DND-41 (cell line): Measurements from ENCODE around the gene RIC1.

Experiments
- ATAC-seq: fragments of 200-7000 bp; cut with Tn5 transposase; 3 replicates; pipeline ENCODE4 v1.9.1; 2021; ENCODE audit warnings: low read depth; ENCODE audit not compliant: insufficient read depth
- DNase-seq: peaks from one replicate; pipeline ENCODE4 v3.0.0-alpha.2; 2020
- H2AFZ ChIP-seq: 2 replicates; pipeline ENCODE4 v1.6.0; 2012; ENCODE audit warnings: low read depth, low read length
- H3K27ac ChIP-seq: 2 replicates; pipeline ENCODE4 v1.5.1; 2012; ENCODE audit warnings: low read length, inconsistent platforms
- H3K27me3 ChIP-seq: fragments of 200-600 bp; sonication (generic); 2 replicates; pipeline ENCODE4 v1.6.0; 2012; ENCODE audit warnings: low read length, mild to moderate bottlenecking, inconsistent platforms; ENCODE audit not compliant: insufficient read depth, poor library complexity
- H3K36me3 ChIP-seq: 2 replicates; pipeline ENCODE4 v1.5.1; 2012; ENCODE audit warnings: low read length, inconsistent platforms; ENCODE audit not compliant: insufficient read depth
- H3K4me1 ChIP-seq: 2 replicates; pipeline ENCODE4 v1.5.1; 2012; ENCODE audit warnings: mild to moderate bottlenecking, low read length; ENCODE audit not compliant: insufficient read depth
- H3K4me2 ChIP-seq: 2 replicates; pipeline ENCODE4 v1.6.0; 2012; ENCODE audit warnings: mild to moderate bottlenecking, moderate library complexity, low read length, inconsistent platforms; ENCODE audit not compliant: insufficient read depth
- H3K4me3 ChIP-seq, 2 experiments: fragments of 200-600 bp in 1 of 2; shearing (Covaris generic) in 1 of 2; 2 replicates each; pipeline ENCODE4 v1.5.1; 2012 to 2016; ENCODE audit warnings: inconsistent platforms in 2 of 2, low read length in 2 of 2, mild to moderate bottlenecking in 2 of 2, low read depth in 1 of 2, moderate library complexity in 1 of 2
- H3K79me2 ChIP-seq: 2 replicates; pipeline ENCODE4 v1.6.0; 2012; ENCODE audit warnings: low read length, inconsistent platforms; ENCODE audit not compliant: insufficient read depth
- H3K9ac ChIP-seq: 2 replicates; pipeline ENCODE4 v1.6.0; 2012; ENCODE audit warnings: low read depth, mild to moderate bottlenecking, inconsistent platforms, low read length, moderate library complexity
- H3K9me3 ChIP-seq: 2 replicates; pipeline ENCODE4 v1.5.1; 2012; ENCODE audit warnings: low read length, moderate library complexity, mild to moderate bottlenecking, inconsistent platforms; ENCODE audit not compliant: insufficient read depth, severe bottlenecking
- H4K20me1 ChIP-seq: 2 replicates; pipeline ENCODE4 v1.6.0; 2012; ENCODE audit warnings: low read length; ENCODE audit not compliant: insufficient read depth
- EZH2 ChIP-seq: IDR thresholded peaks from 3 replicates; pipeline ENCODE4 v1.6.1; 2012; ENCODE audit warnings: borderline replicate concordance, low read depth, mild to moderate bottlenecking, moderate library complexity, low read length, inconsistent platforms; ENCODE audit not compliant: severe bottlenecking
- TF ChIP-seq, protein P1 (sequence below): IDR thresholded peaks from 2 replicates; pipeline ENCODE4 v1.5.1; 2012; ENCODE audit warnings: borderline replicate concordance, low read length, moderate library complexity, mild to moderate bottlenecking; ENCODE audit not compliant: poor library complexity, severe bottlenecking; ENCODE audit errors: extremely low read depth

Gene RIC1

DNA sequence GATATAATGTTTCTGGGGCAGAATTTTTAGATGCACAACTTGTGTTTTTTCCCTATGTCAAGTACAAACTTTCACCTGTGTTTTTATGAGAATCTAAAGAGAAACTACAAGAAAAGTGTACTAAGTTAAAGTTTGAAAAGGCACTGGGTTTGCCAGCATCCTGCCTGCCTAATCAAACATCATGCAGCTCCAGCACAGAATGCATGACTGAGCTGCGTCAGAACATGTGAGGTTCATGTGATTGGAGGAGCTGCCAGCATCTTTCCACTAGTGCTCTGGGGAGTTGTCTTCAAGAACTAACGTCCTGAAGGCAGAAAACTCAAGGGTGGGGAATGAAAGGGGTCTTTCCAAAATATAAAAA is 46.1 kb upstream of the RIC1 start:
- Histone ChIP-seq H3K4me1 (peaks cover 8% of the 10 kb centered on the region; the same call in 1 of the 2 replicates), H4K20me1 (no peaks in the 10 kb centered on the region), H3K79me2 (no peaks in the 10 kb centered on the region), H3K36me3 (no peaks in the 10 kb centered on the region), H3K27ac (no peak overlapping the region), H3K9me3 (no peaks in the 10 kb centered on the region), H2AFZ (no peak overlapping the region), H3K27me3 (no peaks in the 10 kb centered on the region), H3K4me3 (no peak overlapping the region), H3K4me2 (no peak overlapping the region), H3K9ac (no peak overlapping the region)
- TF ChIP-seq, protein P1, sequence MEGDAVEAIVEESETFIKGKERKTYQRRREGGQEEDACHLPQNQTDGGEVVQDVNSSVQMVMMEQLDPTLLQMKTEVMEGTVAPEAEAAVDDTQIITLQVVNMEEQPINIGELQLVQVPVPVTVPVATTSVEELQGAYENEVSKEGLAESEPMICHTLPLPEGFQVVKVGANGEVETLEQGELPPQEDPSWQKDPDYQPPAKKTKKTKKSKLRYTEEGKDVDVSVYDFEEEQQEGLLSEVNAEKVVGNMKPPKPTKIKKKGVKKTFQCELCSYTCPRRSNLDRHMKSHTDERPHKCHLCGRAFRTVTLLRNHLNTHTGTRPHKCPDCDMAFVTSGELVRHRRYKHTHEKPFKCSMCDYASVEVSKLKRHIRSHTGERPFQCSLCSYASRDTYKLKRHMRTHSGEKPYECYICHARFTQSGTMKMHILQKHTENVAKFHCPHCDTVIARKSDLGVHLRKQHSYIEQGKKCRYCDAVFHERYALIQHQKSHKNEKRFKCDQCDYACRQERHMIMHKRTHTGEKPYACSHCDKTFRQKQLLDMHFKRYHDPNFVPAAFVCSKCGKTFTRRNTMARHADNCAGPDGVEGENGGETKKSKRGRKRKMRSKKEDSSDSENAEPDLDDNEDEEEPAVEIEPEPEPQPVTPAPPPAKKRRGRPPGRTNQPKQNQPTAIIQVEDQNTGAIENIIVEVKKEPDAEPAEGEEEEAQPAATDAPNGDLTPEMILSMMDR = no peak
- TF ChIP-seq EZH2 = no peak
- no peak for DNase-seq
- no peak for ATAC-seq

DNA sequence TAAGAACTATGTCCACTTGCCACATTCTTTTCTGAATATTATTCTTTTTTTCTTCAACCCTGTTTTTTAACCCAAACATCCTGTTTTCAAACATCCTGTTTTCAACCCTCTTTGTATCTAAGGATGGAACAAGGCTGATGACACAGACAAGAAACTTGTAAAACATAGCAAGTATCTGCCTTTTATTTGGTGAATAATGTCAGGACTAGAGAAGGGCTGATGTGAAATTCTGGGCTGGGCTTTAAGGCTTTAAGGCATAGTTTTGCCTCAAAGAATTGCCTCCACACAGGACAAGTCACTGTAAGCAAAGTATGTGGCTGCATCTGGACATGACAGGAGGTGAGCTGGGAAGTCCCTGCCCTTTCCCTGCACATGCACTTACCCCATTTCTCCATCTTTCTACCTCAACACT is 42.5 kb upstream of the RIC1 start:
- no peak for TF ChIP-seq EZH2
- TF ChIP-seq, protein P1 = no peak
- no peaks in the 10 kb centered on the region for H3K27me3 ChIP-seq
- no peaks in the 10 kb centered on the region for H3K9me3 ChIP-seq
- H3K4me3 ChIP-seq = no peak overlapping the region
- H3K36me3 ChIP-seq = no peaks in the 10 kb centered on the region
- ATAC-seq = no peak
- H3K27ac ChIP-seq = no peak overlapping the region
- no peak overlapping the region for H2AFZ ChIP-seq
- no peak overlapping the region for H3K9ac ChIP-seq
- DNase-seq = no peak
- H3K4me2 ChIP-seq = no peak overlapping the region
- H4K20me1 ChIP-seq = no peaks in the 10 kb centered on the region
- peaks cover 8% of the 10 kb centered on the region; the same call in 1 of the 2 replicates for H3K4me1 ChIP-seq
- H3K79me2 ChIP-seq = no peaks in the 10 kb centered on the region

DNA sequence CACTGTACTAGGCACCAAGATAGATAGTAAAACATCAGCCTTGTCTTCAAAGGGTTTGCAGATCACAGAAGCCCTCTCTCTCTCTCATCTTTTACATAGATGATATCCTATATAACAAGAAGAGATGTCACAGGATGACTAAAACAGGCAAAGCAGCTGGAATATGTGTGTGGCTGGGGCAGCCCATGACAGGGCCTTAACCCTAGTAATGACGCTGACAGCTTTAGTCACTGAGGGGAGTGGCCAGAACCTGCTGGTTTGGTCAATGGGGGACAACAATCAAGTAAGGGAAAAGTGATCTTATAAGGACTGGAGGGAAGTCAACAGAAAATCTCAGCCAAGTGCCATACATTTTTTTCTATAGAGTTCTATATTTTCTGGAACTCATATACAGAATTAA is 41.9 kb upstream of the RIC1 start:
- Histone ChIP-seq H3K9ac (no peak overlapping the region), H3K4me3 (no peak overlapping the region), H2AFZ (no peak overlapping the region), H3K4me1 (peaks cover 8% of the 10 kb centered on the region; the same call in 1 of the 2 replicates), H3K79me2 (no peaks in the 10 kb centered on the region), H3K36me3 (no peaks in the 10 kb centered on the region), H3K27me3 (no peaks in the 10 kb centered on the region), H4K20me1 (no peaks in the 10 kb centered on the region), H3K9me3 (no peaks in the 10 kb centered on the region), H3K4me2 (no peak overlapping the region), H3K27ac (no peak overlapping the region)
- TF ChIP-seq EZH2 = no peak
- TF ChIP-seq, protein P1 = no peak
- ATAC-seq (no peak), DNase-seq (no peak)

DNA sequence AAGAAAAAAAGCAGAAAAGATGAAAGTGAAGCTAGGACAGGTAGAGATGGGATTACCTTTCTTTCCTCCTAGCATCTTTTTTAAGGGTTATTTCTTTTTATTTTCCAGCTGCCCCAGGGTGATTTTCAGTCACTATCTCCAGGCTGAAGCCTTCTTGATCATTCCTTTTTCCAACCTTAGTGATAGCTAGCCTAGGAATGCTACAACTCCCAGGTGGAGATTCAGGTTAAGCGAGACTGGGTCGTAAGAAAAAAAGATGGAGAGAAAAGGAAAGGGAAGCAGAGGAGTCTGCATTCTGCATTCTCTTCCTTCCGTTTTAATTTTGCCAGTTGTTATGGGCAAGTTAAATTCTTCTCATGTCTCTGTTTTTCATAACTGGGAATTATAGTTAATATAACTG is 36.7 kb upstream of the RIC1 start:
- no peaks in the 10 kb centered on the region for H3K79me2 ChIP-seq
- H3K4me2 ChIP-seq = no peak overlapping the region
- H3K4me1 ChIP-seq = no peaks in the 10 kb centered on the region
- no peaks in the 10 kb centered on the region for H3K36me3 ChIP-seq
- ATAC-seq (no peak), DNase-seq (no peak)
- H3K9ac ChIP-seq = no peak overlapping the region
- no peak overlapping the region for H2AFZ ChIP-seq
- H3K9me3 ChIP-seq = no peaks in the 10 kb centered on the region
- H3K27ac ChIP-seq = no peak overlapping the region
- TF ChIP-seq, protein P1 = no peak
- no peak for TF ChIP-seq EZH2
- no peaks in the 10 kb centered on the region for H4K20me1 ChIP-seq
- no peaks in the 10 kb centered on the region for H3K27me3 ChIP-seq
- H3K4me3 ChIP-seq = no peak overlapping the region
